Inflammatory macrophage (primary cell): ENCODE results near the gene OTOF.

Source experiments
- DNase-seq, 2 donors: peaks; one replicate each; pipeline ENCODE4 v3.0.0-alpha.2; 2020 to 2022

Gene OTOF

DNA sequence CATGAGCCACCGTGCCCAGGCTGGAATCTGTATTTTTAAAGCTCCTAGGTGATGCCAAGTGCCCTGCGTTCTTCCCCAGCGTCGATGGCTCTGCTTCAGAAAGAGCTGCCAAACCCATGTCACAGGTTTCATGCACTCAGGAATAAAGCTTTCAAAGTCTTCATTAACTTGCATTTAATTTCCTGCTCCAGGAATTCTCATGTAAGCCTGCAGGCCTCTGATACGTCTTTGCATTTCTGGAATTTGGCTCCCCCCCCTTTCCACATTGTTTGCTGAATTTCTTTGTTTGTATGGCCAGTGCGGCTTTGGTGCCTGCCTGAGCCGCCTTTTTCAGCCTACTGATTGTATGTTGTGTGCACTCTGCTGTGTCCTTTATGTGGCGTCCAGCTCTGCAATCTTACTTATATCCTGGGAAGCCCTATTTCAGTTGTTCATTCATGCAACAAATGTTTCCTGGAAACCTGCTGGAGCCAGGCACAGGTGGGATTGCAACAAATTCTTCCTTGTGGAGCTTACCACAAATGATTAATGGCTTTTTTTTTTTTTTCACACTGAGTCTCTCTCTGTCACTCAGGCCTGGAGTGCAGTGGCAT lies 17.9 kb upstream of the OTOF start:
- no peak for DNase-seq

DNA sequence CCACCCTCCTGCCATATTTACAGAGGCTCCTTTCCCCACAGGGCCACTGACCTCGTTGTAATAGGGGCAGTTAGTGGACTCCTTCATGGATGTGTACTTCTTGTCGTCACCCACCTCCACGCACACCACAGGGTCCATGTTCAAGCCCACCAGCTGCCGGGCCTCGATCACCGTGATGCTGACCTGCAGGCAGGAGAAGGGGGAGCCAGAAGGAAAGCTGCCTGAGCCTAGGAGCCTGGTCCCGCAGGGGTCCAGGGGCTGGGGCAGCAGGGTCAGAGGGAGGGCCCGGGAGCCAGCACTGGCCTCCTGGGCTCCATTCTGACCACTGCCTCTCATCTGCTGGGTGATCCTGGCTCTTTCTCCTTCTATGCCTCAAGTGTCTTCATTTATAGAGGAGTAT lies 17.0 kb upstream of the OTOF start:
- no peak for DNase-seq

DNA sequence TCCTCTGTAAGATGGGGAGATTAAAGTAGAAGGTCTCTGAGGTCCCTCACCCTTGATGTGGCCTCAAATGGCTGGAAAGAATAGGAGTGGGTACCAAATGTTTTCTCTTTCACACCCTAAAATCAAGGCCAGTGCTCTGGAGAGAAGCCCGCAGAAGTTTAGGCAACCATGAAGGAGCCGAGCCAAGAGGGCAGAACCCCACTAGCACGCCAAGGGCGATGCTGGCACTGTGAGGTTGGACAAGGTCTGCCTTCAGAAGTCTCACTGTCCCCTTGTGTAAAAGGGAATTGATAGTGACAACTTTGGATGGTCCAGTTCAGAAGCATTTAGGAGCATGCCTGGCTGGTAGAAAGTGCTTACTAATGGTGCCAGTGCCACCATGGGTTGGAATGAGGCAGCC lies 16.3 kb upstream of the OTOF start:
- DNase-seq = no peak

DNA sequence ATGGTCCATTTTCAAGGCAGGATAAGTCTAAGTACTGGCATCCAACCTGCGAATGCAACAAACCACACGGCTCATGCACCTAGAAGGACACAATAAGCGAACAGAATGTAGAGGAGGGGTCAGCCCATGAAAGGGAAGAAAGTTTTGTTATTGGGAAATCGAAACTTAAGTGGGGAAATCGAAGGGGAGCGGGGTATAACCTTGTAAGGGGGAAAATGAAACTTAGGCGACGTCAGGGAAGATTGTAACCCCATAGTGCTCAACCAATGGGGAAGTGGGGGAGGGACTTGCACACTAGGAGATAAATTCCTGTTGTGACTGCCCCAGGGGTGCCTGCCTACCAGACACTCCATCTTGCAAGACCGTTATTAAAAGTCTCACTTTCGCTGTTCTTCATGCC lies 15.6 kb upstream of the OTOF start:
- peak; percentile 8 to 35 for DNase-seq

DNA sequence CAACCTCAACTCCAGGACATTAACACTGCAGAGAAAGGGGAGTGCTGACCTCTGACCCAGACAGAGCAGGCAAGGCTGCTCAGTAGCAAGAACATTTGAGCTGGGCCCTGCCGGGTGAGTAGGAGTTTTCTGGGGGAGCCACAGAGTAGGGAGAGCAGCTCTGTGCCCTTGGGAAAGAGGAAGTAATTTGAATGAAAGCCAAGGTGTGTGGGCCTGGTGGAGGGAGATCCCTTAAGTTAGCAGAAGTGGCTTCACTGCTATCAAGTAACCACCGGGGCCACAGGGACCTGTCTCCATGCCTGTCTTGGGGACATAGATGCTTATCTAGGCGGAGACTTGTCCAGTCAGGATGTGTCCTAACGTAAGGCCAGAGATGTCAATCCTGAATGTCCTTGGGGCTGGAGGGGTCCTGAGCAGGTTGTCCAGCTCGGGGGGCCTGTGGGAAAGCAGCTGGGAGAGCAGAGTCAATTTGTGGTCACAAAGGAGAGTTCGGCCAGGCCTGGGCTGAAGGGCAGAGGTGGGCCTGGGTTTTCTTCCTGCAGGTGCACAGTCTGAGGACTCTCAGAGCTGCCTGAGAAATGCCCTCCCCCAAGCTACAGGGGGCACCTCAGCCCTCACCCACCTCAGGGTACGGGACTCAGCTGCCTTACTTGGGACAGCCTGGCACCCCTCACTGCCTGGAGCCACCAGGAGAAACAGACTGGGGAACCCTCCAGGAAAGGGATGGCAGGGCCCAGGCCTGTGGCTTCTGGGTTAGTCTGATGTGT lies 15.0 kb upstream of the OTOF start:
- peak; percentile 19 to 45 for DNase-seq

- DNase-seq = no peak
Observed at GRCh38 chr2:26491563-26492167, 13.7 kb upstream of the OTOF start.

DNA sequence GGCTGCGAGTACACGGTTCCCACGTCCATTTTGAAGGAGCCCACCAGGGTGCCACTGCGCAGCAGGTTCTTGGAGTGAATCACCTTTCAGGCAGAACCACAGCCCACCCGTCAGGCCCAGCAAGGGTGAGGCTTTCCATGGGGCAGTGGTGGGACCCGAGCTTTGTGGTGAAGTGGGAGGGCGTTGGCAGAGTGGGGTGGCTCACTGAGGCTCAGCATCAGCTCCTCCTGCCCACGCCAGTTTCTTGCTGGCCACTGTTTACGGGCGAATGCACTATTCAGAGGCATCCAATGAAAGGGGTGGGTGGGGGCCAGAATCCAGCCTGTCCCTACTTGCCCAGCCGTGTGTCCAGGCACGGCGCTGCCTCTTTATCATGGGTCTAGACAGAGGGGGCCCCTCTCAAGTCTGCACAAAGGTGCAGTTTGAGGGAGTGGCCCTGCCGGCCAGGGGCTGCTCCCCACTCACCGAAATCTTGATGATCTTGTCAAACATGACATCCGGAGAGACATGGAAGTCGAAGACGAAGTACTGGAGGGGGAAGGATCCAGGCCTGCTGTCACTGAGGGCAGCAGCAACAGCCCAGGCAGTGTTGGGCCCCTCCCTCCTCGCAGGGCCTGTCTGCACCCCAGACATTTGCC lies 11.4 kb upstream of the OTOF start:
- no peak for DNase-seq

- DNase-seq = no peak
Observed at GRCh38 chr2:26488463-26489212, 10.7 kb upstream of the OTOF start.

- no peak for DNase-seq
Observed at GRCh38 chr2:26487192-26487591, 9.3 kb upstream of the OTOF start.

- DNase-seq = no peak
Observed at GRCh38 chr2:26486789-26487188, 8.9 kb upstream of the OTOF start.

GRCh38 chr2:26485725-26486418 lies 7.9 kb upstream of the OTOF start:
- no peak for DNase-seq

GRCh38 chr2:26485099-26485498 lies 7.2 kb upstream of the OTOF start:
- DNase-seq = no peak

GRCh38 chr2:26484579-26484978 lies 6.7 kb upstream of the OTOF start:
- DNase-seq = no peak

- peak; percentile 3 to 24 for DNase-seq
Observed at GRCh38 chr2:26483957-26484565, 6.1 kb upstream of the OTOF start.

DNA sequence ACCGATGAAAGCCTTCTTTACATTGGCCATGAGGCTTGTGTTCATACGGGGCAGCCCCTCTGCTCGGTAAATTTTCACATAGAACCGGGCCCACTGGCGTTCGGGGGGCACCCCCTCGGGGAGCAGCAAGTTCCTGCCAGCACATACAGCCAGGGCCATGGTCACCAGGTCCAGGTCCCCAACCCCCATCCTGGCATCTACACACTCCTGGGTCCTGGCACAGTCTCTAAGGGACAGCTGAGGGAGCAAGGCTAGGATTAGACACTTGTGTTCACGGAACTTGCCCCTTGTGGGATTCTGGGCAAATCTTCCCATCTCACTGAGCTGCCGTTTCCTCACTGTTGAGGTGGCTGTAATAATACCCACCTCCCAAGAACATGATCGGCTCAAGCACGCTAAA lies 5.6 kb upstream of the OTOF start:
- DNase-seq = no peak

DNA sequence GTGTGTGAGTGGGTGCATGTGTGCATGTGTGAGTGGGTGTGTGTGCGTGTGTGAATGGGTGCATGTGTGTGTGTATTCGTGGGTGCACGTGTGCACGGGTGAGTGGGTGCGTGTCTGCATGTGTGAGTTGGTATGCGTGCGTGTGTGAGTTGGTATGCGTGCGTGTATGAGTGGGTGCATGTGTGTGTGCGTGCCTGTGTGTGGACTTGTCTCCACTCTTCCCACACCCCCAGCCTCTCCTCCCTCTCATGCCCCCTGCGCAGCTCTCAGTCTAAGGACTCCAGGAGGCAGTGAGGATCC lies 5.1 kb upstream of the OTOF start:
- DNase-seq = no peak

GRCh38 chr2:26482211-26483026 lies 4.5 kb upstream of the OTOF start:
- DNase-seq = no peak

GRCh38 chr2:26481706-26482105 lies 3.8 kb upstream of the OTOF start:
- DNase-seq = no peak

DNA sequence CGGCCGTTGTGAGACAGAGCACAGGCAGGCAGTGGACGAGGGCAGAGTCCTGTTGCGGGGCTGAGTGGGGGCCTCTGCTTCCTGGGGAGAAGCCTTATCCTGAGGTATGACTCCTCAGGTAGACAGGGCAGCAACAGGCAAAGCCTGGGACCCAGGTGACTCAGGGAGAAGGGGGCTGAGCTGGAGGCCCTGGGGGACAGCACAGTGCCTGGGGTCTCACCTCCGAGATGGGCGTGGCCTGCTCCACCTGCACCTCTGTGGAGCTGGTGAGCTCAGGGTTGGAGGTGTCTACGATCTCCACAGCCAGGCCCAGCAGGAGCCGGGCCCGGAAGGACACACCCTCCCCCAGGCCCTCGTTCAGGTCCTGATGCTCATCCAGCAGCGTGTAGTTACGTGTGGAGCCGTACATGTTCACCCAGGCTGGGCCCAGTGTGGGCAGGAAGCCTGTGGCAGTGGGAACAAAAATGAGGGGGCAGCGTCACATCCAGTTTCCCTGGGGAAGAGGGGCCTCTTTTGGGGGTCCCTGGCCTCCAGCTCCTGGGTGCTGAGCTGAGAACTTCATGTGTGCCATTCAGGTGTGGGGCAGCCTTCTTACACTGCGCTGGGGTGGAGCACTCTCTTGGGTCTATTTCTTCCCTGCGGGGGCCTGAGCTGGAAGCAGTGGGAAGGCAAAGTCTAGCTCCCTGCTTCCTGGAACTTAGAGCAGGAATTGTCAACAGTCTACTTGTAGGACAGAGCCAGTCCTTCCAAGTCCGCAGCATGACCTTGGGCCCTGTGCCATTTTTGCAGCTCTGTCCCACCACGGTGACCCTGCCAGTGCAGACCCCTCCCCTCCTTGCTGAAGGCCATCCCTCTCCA lies 2.9 kb upstream of the OTOF start:
- no peak for DNase-seq
